NCI-H2196 treated with DMSO at 0.1 percent for 48 hours (cell line): ENCODE data around the gene KRT14.
"Not testable (repeated sequence)": the region's sequence is repeated elsewhere in the genome, so short reads cannot be mapped to it uniquely, and the experiment has no call there.

Experiments
- DNase-seq: peaks from one replicate; lab custom pipeline; 2025; ENCODE audit not compliant: unreplicated experiment; lab: John Stamatoyannopoulos, UW

Gene KRT14

DNA sequence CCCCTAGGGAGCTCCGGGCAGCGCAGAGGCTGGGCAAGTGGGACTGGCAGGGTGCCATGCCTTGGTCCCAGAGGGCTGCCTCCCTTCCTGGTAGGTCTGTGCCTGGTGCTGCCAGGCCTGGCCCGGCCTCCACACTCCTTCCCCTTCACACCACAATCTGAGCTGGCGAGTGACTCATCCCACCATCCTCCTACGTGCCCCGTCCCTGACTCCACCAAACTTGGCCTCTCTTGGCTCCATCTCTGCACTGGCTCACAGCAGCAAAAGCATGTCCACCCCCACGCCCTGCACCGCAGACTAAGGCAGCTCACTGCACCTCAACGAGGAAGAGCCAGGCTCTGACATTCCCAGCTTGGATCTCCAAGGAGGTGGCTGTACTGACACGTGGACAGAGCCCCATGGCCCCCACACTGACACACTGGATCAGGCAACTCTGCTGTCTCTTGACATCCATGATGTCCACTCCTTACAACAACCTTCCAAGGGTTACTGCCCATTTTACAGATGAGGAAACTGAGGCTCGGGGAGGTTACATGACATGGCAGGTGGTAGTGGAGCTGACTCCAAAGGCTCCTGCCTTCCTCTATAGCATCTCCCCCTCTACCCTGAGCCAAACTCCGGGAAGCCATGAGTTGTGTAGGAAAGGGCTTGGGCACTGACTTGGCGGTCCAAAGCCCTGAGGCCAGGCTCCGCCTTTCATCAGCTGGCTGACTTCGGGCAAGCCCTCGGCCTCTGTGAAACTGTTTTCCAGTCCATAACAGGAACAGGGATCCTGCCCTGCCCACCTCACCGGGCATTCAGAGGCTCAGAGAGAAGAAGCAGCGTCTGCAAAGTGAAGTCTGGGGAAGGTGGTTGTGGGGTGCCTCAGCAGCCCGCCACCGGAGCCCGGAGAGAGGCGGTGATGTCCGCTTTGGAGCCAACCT lies 38.5 kb downstream of the KRT14 start:
- DNase-seq = no peak

DNA sequence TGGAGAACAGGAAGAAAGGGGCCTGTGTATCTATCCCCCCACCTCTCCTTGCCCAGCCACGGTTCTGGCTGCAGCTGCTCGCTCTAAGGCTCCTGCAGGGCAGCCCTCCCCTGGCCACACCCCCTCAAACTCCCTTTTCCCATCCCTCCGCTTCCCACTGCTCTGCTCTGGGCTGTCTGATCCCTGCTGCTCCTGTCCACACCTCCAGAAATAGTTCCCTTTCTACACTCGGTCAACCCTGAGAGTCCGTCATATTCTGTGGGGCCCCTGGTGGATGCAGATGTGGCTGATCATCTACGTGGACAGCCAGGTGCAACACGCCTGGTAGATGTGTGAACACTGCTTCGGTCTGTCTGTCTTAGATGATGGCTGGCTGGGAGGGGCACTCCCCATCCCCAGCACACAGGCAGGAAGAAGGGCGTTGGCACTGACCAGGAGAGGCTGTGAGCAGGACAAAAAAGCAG lies 39.3 kb downstream of the KRT14 start:
- no peak for DNase-seq

DNA sequence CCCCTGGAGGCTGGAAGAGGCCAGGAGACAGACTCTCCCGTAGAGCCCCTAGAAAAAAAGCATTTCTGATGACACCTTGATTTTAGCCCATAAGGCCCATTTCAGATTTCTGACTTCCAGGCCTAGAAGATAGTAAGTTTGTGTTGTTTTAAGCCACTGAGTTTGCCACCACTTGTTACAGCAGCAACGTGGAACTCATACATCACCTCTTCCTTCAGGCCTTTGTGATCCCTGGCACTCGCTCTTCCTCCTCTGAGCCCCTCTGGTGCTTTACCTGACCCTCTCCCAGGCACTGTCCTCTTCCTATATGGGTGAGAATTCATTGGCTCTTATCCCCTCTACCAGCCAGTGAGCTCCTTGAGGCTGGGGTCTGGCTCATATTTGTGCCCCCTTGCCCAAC lies 39.9 kb downstream of the KRT14 start:
- DNase-seq = no peak

- no peak for DNase-seq
These were observed 40.8 kb downstream of the KRT14 start for GRCh38 chr17:41545829-41546410.

GRCh38 chr17:41544935-41545334 lies 41.8 kb downstream of the KRT14 start:
- DNase-seq = no peak

DNA sequence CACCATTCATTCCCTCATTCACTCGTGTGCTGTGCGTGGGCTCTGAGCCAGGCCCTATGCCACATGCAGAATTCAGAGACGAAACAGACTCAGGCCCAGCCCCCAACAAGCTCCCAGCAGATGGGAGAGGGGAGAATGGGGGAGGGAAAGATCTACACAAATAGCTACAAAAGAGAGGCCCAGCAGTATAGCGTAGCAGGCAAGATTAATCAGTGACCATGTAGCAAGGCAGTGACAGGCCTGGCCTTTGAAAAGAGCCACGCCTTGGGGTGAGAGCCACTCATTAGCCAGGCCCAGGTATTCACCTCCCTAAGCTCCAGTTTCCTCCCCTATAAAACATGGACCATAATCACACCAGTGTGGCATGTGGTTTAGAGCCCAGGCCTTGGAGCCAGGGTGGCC lies 42.2 kb downstream of the KRT14 start:
- no peak for DNase-seq

- not testable (repeated sequence) for DNase-seq
These were observed 43.9 kb downstream of the KRT14 start for GRCh38 chr17:41542786-41543185.

DNA sequence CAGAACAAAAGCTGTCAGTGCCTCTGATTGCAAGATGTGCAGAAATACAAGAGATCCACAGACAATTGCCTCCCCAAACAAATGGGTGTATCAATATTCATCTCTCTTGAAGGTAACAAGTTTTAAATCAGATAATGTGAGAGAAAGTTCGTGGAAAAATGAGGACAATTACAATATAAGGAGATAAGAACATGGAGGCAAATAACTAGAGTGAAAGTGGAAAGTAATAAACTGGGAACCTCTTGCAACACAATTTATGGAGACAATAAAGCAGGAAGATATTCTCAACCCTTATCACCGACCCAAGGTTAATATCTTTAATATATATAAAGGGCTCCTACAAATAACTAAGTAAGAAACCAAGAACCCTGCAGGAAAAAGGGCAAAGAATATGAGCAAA lies 44.3 kb downstream of the KRT14 start:
- DNase-seq = no peak

DNA sequence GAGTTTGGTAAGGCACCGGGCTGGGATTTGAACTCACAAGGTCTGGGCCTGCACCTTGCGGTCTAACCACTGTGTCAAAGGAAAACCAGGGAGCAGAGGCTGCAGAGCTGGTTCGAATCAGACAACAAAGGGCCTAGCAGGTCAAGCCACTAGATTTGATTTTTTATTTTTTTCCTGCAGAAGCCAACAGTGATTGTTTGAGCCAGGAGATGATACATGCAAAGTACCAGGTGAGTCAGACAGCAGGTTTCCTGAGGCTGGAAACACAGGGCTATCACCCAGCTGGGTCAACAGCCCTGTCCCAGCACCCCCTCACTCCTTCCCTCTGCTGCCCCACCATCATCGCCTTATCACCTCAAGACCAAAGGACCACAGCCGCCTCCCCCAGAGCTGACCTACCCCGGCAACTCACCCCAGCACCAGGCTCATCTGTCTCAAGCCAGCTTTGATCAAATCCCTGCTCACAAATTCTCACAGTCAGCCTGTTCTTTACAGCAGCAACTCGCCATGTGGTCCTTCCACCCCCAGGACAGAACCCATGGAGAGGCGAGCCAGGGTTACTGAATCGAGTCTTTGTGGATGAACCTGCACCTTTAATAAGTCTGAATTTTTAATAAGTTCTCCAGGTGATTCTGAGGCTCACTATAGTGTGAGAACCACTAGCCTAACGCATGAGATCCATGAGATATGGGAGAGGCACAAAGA lies 45.6 kb downstream of the KRT14 start:
- no peak for DNase-seq

DNA sequence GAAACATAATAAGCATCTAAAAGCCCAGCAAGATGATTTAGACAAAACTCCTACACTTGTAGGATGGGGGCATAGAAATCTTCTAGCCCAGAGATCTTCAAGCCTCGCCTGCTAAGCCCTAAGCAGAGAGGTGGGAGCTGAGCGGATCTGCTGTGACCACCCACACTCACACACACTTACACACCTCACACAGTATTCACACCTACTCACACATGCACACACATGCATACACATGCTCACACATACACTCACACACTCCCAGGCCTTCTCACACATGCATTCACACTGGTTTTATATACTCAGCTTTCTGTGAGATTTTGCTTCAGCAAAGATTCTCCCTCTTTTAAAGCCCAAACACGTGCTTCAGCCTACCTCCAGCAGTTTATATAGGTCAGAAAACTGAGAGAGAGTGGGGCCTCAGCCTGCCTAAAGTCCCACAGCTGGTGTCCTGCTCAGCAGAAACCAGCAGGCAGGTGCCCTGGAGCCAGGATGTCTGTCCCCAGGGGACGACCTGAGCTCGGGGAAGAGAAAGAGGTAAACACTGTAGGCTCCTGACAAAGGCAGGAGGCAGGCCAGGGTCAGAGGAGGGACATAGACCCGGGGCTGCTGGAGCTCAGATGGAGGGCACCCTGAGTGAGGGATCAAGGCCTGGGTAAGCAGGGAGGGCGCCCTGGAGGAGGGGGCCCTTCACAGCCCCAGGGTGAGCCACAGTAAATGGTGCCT lies 46.6 kb downstream of the KRT14 start:
- DNase-seq = no peak

DNA sequence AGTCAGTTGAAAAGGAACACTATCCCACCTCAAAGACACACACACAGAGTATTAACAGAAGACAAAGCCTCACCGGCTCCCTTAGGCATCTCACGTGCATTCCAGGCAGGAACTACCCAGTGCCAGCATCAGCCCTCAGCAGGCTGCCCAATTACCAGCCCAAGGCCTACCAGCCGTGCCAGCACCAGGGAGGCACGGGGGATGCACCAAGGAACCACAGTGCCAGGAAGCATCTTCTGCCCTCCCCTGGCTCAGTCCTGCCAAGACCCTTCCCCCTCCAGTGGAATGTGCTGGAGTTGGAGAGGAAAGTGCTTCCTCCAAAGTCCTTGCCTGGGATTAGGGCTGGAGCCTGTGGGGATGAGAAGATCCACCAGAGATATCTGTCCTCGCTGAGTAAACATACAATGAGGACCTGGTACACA lies 47.6 kb downstream of the KRT14 start:
- no peak for DNase-seq

DNA sequence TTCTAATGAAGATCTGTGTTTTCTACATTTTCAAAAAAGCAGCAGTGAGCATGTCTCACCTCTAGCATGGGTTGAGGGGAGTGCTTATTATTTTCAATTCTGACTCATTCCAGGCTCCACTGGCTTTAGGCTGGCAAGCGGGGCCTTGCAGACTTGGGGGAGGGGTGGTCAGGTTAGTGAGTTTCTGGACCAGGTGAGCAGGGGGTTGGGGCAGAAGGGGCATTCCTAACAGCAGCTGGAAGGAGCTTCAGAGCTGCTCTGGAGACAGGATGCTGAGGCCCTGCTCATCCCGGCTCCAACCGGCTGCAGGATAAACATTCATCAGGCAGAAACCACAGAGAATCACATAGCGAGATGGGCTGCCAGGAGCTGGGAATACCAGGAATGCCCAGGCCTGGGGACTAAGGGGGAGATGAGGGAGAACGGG lies 48.1 kb downstream of the KRT14 start:
- no peak for DNase-seq

- DNase-seq = no peak
These were observed 48.7 kb downstream of the KRT14 start for GRCh38 chr17:41537990-41538389.

- no peak for DNase-seq
These were observed 49.1 kb downstream of the KRT14 start for GRCh38 chr17:41537614-41537954.

DNA sequence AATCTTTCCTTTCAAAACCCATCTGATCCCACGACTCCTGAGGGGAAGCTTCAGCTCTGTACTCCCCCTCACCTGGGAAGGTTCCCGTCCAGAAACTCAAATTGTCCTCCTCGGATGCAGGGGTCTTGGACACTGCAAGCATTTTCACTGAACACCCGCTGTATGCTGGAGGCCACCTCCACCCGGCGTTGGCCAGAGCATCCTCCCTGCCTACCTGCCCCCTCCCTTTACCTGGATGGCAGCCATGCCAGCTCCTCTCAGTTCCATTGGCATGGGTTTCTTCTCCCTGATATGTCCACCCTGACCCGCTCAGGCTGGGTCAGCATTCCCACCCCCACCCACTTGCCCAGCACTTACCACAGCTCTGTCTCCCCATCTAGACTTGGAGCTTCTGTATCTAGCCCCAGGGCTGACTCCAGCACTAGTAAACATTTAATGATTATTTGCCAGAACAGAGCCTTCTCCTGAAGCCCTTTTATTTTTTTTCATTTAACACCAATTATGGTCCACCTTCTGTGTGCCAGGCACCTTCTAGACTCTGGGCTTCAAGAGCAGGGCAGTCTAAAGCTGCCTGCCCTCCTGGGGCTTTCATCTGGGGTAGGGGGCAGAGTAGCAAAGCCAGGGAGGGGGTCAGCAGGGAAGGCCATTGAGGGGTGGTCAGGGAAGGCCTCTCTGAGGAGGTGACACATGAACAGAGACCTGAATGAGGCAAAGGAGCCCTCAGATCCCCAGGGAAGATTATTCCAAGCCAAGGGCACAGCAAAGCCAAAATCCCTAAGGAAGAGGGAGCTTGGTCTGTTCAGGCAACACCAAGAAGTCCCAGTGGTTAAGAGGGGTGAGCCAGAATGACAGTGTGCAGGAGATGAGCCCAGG lies 49.7 kb downstream of the KRT14 start:
- no peak for DNase-seq

DNA sequence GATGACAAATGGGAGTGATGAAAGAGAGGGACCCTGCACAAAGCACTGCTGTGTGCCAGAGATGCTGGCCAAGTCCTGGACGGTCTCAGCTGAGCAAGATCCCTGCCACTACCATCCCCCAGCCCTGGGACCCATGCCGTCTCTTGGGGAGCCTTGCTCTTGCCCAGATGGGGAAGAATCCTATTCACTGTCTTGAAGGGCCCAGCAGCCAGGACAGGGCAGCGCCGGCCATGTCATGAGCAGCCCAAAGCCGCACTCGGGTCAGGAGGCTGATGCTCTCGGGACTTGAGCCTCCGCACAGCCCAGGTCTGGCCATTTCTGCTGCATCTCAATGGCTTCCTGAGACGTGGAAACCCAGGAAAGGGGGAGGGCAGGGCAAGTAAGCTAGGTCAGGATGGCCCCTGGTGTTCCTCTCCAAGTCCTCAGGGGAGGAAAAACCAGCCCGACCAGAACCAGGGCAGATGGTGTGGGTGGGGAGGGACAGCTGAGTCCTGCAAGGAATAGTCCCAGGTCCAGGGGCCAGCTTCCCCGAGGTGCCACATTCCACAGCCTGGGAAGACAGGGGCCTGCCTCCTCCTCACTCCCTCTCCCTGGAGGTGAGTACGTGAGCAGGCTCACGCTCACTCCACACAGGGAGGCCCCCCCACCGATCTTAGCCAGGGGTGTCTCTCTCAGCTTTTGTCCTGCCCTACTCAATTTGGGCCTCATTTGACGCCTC lies 50.8 kb downstream of the KRT14 start:
- DNase-seq = no peak

- no peak for DNase-seq
These were observed 51.7 kb downstream of the KRT14 start for GRCh38 chr17:41534899-41535546.

GRCh38 chr17:41533613-41534012 lies 53.1 kb downstream of the KRT14 start:
- DNase-seq = no peak

DNA sequence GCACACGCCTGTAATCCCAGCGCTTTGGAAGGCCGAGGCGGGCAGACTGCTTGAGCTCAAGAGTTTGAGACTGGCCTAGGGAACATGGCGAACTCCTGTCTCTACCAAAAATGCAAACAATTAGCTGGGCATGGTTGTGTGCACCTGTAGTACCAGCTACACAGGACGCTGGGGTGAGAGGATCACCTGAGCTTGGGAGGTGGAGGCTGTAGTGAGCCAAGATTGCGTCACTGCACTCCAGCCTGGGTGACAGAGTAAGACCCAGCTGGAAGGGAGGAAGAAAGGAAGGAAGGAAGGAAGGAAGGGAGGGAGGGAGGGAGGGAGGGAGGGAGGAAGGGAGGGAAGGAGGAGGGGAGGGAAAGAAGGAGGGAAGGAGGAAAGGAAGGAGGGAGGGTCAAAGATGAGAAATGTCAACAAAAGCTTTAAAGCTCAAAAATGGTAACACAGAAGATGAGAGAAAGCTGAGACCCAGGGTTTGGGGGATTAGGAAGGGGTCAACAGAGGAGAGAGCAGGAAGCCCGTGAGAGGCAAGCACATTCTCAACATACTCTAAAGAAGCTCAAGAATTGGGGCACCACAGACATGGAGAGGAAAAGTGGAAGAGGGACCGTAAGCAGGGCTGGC lies 53.6 kb downstream of the KRT14 start:
- no peak for DNase-seq
